Osteocyte (in vitro differentiated cells): Measurements from ENCODE around the gene ACTL7B. TPM values are rescaled to one million over a fixed set of nuclear protein-coding genes. Genes with fewer than 3 reads are reported as not detected.
"Not testable (repeated sequence)": the region's sequence is repeated elsewhere in the genome, so short reads cannot be mapped to it uniquely, and the experiment has no call there.

Experiments used
- DNase-seq: peaks from one replicate; pipeline ENCODE4 v3.0.0; 2021; ENCODE audit warnings: mixed read lengths; ENCODE audit not compliant: unreplicated experiment; ENCODE audit errors: extremely low spot score
- H3K27ac Mint-ChIP-seq: one replicate; pipeline ENCODE4 v1.8.0; 2021; ENCODE audit warnings: mild to moderate bottlenecking, mixed read lengths; ENCODE audit not compliant: unreplicated experiment
- H3K27me3 Mint-ChIP-seq: one replicate; pipeline ENCODE4 v1.8.0; 2021; ENCODE audit warnings: mixed read lengths; ENCODE audit not compliant: unreplicated experiment
- H3K36me3 Mint-ChIP-seq: one replicate; pipeline ENCODE4 v1.8.0; 2021; ENCODE audit warnings: mixed read lengths; ENCODE audit not compliant: unreplicated experiment
- H3K4me1 Mint-ChIP-seq: one replicate; pipeline ENCODE4 v1.8.0; 2021; ENCODE audit warnings: mixed read lengths; ENCODE audit not compliant: unreplicated experiment
- H3K4me3 Mint-ChIP-seq: one replicate; pipeline ENCODE4 v1.8.0; 2021; ENCODE audit warnings: mild to moderate bottlenecking, moderate library complexity, mixed read lengths; ENCODE audit not compliant: unreplicated experiment
- H3K9me3 Mint-ChIP-seq: one replicate; pipeline ENCODE4 v1.8.0; 2021; ENCODE audit warnings: mixed read lengths; ENCODE audit not compliant: unreplicated experiment
- total RNA-seq: library from RNA; stranded (reverse); gene quantifications from 2 replicates; pipeline ENCODE4 v1.2.1, GENCODE V29; 2021
- TF ChIP-seq, protein P1 (sequence below): fragments of 200-600 bp; sonication (generic); IDR thresholded peaks from 2 replicates; pipeline ENCODE4 v1.5.0; 2021; ENCODE audit warnings: antibody characterized with exemption, mild to moderate bottlenecking, moderate library complexity

ACTL7B gene
- total RNA-seq, 1 donor from 2014 or later = not detected

DNA sequence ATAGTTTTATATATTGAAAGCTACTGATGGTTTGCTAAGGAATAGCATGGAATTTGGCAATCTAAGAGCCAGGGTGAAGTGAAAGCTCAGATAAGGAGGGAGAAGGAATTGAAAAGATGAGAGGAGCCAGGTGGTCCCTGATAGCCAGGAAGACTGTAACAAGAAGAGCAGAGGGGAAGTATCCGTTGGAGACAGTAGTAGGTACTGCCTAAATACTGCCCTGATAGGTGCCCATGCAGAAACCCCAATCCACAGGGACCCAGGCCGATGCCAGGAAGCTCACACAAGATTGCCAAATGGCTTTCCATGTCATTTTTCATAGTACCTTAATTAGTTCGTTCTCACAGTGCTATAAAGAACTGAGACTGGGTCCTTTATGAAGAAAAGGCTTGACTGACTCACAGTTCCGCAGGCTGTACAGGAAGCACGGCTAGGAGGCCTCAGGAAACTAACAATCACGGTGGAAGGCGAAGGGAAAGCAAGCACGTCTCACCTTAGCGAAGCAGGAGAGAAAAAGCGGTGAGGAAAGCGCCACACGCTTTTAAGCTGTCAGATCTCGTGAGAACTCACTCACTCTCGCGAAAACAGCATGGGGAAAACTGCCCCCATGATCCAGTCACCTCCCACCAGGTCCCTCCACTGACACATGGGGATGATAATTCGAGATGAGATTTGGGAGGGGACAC, 13.0 kb downstream of the ACTL7B start:
- TF ChIP-seq, protein P1, sequence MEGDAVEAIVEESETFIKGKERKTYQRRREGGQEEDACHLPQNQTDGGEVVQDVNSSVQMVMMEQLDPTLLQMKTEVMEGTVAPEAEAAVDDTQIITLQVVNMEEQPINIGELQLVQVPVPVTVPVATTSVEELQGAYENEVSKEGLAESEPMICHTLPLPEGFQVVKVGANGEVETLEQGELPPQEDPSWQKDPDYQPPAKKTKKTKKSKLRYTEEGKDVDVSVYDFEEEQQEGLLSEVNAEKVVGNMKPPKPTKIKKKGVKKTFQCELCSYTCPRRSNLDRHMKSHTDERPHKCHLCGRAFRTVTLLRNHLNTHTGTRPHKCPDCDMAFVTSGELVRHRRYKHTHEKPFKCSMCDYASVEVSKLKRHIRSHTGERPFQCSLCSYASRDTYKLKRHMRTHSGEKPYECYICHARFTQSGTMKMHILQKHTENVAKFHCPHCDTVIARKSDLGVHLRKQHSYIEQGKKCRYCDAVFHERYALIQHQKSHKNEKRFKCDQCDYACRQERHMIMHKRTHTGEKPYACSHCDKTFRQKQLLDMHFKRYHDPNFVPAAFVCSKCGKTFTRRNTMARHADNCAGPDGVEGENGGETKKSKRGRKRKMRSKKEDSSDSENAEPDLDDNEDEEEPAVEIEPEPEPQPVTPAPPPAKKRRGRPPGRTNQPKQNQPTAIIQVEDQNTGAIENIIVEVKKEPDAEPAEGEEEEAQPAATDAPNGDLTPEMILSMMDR = no peak
- Mint-ChIP-seq H3K27ac (no peak overlapping the region), H3K4me3 (no peak overlapping the region), H3K27me3 (peaks cover 3% of the 10 kb centered on the region), H3K4me1 (peaks cover 4% of the 10 kb centered on the region), H3K9me3 (no peaks in the 10 kb centered on the region), H3K36me3 (no peaks in the 10 kb centered on the region)
- DNase-seq = no peak

DNA sequence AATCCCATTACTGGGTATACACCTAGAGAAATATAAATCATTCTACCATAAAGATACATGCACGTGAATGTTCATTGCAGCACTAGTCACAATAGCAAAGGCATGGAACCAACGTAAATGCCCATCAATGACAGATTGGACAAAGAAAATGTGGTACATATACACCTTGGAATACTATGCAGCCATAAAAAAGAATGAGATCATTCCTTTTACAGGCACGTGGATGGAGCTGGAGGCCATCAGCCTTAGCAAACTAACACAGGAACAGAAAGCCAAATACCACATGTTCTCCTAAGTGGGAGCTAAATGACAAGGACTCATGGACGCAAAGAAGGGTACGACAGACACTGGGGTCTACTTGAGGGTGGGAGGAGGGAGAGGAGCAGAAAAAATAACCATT, 16.2 kb downstream of the ACTL7B start:
- peaks cover 13% of the 10 kb centered on the region for H3K4me1 Mint-ChIP-seq
- DNase-seq, H3K27ac Mint-ChIP-seq, H3K36me3 Mint-ChIP-seq, H3K9me3 Mint-ChIP-seq, H3K4me3 Mint-ChIP-seq, H3K27me3 Mint-ChIP-seq: not testable (repeated sequence)

DNA sequence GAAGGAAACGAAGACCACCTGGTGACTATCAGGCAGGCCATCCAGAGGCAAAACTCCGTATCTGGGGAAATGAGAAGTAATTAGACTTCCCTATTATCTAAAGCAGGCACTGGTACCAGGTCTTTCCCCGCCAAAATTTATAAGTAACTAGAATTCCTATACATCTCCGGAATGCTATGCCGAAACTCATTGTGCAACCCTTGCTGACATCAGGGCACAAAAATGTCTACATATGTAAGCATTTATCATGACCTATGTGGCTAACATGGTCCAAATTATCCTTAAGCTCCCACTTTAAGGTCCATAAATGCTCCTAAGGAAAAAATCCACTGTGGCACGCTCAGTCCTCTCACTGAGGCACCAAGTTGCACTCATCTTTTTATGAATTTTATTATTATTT, 17.8 kb downstream of the ACTL7B start:
- H3K27ac Mint-ChIP-seq = no peak overlapping the region
- no peak overlapping the region for H3K4me3 Mint-ChIP-seq
- no peak for DNase-seq
- no peaks in the 10 kb centered on the region for H3K36me3 Mint-ChIP-seq
- H3K27me3 Mint-ChIP-seq = peaks cover 2% of the 10 kb centered on the region
- H3K4me1 Mint-ChIP-seq = peaks cover 9% of the 10 kb centered on the region
- TF ChIP-seq, protein P1 = no peak
- H3K9me3 Mint-ChIP-seq = no peaks in the 10 kb centered on the region

DNA sequence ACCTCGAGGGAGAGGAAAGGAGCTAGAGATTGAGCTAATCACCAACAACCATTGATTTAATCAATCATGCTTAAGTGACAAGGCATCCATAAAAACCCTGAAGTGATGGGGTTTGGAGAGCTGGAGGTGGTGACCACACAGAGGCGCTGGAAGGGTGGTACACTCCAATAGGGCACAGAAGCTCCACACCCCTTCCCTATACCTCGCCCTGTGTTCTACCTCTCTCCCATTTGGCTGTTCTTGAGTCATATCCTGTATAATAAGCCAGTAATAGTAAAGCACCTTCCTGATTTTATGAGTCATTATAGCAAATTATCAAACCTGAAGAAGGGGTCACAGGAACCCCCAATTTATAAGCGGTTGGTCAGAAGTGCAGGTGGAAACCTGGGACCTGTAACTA, 18.3 kb downstream of the ACTL7B start:
- Mint-ChIP-seq H3K27ac (no peak overlapping the region), H3K27me3 (no peaks in the 10 kb centered on the region), H3K9me3 (no peaks in the 10 kb centered on the region), H3K36me3 (no peaks in the 10 kb centered on the region), H3K4me1 (peaks cover 9% of the 10 kb centered on the region), H3K4me3 (no peak overlapping the region)
- DNase-seq = no peak
- TF ChIP-seq, protein P1 = no peak

DNA sequence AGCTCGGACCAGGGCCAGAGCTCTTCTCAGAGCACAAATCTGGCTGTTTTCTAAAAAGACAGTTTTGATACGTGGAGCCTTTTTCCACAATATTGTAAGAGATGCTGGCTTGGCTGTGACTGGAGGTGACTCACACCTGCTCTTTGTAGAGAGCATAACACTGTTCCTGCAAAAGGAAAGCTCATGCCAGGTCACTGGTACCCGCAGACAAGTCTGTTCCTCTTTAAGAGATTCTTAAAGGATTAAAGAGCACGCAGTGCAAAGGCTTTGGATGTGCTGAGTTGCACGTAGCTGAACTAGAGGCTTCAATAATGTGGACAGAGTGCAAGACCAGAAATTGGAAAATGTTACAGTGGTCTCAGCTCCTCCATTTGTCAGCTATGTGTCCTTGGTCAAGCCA, 19.0 kb downstream of the ACTL7B start:
- no peak overlapping the region for H3K4me3 Mint-ChIP-seq
- H3K27me3 Mint-ChIP-seq = no peaks in the 10 kb centered on the region
- no peaks in the 10 kb centered on the region for H3K9me3 Mint-ChIP-seq
- no peak overlapping the region for H3K27ac Mint-ChIP-seq
- H3K36me3 Mint-ChIP-seq = no peaks in the 10 kb centered on the region
- TF ChIP-seq, protein P1 = no peak
- peaks cover 12% of the 10 kb centered on the region for H3K4me1 Mint-ChIP-seq
- no peak for DNase-seq
